AG04450 (cell line): ENCODE results near the gene TYW1. TPM values are rescaled to one million over a fixed set of nuclear protein-coding genes. Genes with fewer than 3 reads are reported as not detected.
A peak's percentile ranks its signal among the peaks of the same experiment; 100 is the strongest.
"Not testable (repeated sequence)": the region's sequence is repeated elsewhere in the genome, so short reads cannot be mapped to it uniquely, and the experiment has no call there.

ENCODE experiments used
- CTCF ChIA-PET: fragments of 300-600, 350-600 bp; formaldehyde crosslinking; extraction: SDS; loops from one replicate; lab custom pipeline; 2022; ENCODE audit warnings: antibody characterized with exemption, inconsistent platforms; lab: Charles Lee
- POLR2A ChIA-PET: fragments of 350-600 bp; formaldehyde crosslinking; extraction: SDS; loops from one replicate; lab custom pipeline; 2021; ENCODE audit warnings: antibody characterized with exemption, inconsistent platforms; lab: Yijun Ruan, JAX
- DNase-seq: peaks from one replicate; pipeline ENCODE4 v3.0.0-alpha.2; 2011; ENCODE audit warnings: low read depth, low spot score
- H3K27ac ChIP-seq: one replicate; pipeline ENCODE4 v1.5.1; 2012; ENCODE audit warnings: low read depth, low read length, control low read depth
- H3K27me3 ChIP-seq: one replicate; pipeline ENCODE4 v1.6.0; 2012; ENCODE audit warnings: low read length; ENCODE audit not compliant: control insufficient read depth, insufficient read depth
- H3K4me3 ChIP-seq: 2 replicates; pipeline ENCODE4 v1.5.1; 2011; ENCODE audit warnings: mild to moderate bottlenecking, low read depth, low read length, control low read depth
- H3K9me3 ChIP-seq: 2 replicates; pipeline ENCODE4 v1.5.1; 2012; ENCODE audit warnings: low read length; ENCODE audit not compliant: control insufficient read depth, insufficient read depth
- CTCF ChIP-seq: IDR thresholded peaks from 2 replicates; pipeline ENCODE4 v1.5.1; 2011; ENCODE audit warnings: low read depth, low read length, control low read depth, inconsistent platforms
- polyA plus RNA-seq: library from polyadenylated mRNA; depleted of rRNA; stranded (reverse); fragments of >200 nt; gene quantifications from 2 replicates; pipeline ENCODE4 v1.2.3, GENCODE V29; 2011

TYW1 gene
- polyA plus RNA-seq, 1 experiment: 19.5 TPM

GRCh38 chr7:66960192-66960591 is 36.4 kb upstream of the TYW1 start:
- no peaks in the 10 kb centered on the region for H3K27me3 ChIP-seq
- CTCF ChIA-PET: no interaction called here
- H3K27ac ChIP-seq: no peak overlapping the region
- POLR2A ChIA-PET: no interaction called here
- no peaks in the 10 kb centered on the region; the same call in 1 of the 2 replicates for H3K9me3 ChIP-seq
- TF ChIP-seq CTCF: no peak
- no peak overlapping the region for H3K4me3 ChIP-seq
- DNase-seq: no peak

GRCh38 chr7:66961096-66961495 is 35.5 kb upstream of the TYW1 start:
- DNase-seq: no peak
- H3K27me3 ChIP-seq: no peaks in the 10 kb centered on the region
- H3K9me3 ChIP-seq: no peaks in the 10 kb centered on the region; the same call in 1 of the 2 replicates
- CTCF ChIA-PET: no interaction called here
- POLR2A ChIA-PET: interaction anchor here (0.5 kb wide), 1 partner anchor 38 kb away, joined by 4 read pairs; no protein-coding TSS in a partner anchor
- H3K27ac ChIP-seq: no peak overlapping the region
- H3K4me3 ChIP-seq: no peak overlapping the region
- no peak for TF ChIP-seq CTCF

- Histone ChIP-seq H3K4me3 (no peak overlapping the region), H3K9me3 (no peaks in the 10 kb centered on the region; the same call in 1 of the 2 replicates), H3K27me3 (no peaks in the 10 kb centered on the region), H3K27ac (peak overlapping the region; percentile 21)
- no peak for TF ChIP-seq CTCF
- POLR2A ChIA-PET: interaction anchor here (0.9 kb wide), 1 partner anchor 10 kb away, joined by 12 read pairs; no protein-coding TSS in a partner anchor
- peak; percentile 21 for DNase-seq
- CTCF ChIA-PET: no interaction called here
Measured at GRCh38 chr7:66964411-66964810, 32.2 kb upstream of the TYW1 start.

GRCh38 chr7:66967029-66967428 is 29.6 kb upstream of the TYW1 start:
- Histone ChIP-seq H3K9me3 (no peaks in the 10 kb centered on the region; the same call in 1 of the 2 replicates), H3K27ac (no peak overlapping the region), H3K4me3 (no peak overlapping the region), H3K27me3 (no peaks in the 10 kb centered on the region)
- DNase-seq: no peak
- TF ChIP-seq CTCF: no peak
- ChIA-PET POLR2A (interaction anchor here (0.7 kb wide), 1 partner anchor 9 kb away, joined by 4 read pairs; no protein-coding TSS in a partner anchor), CTCF (no interaction called here)

- H3K27me3 ChIP-seq, DNase-seq, H3K4me3 ChIP-seq, H3K27ac ChIP-seq, H3K9me3 ChIP-seq, CTCF ChIA-PET: not testable (repeated sequence)
- POLR2A ChIA-PET: interaction anchor here (0.7 kb wide), 1 partner anchor 43 kb away, joined by 3 read pairs; no protein-coding TSS in a partner anchor
Measured at GRCh38 chr7:66969001-66969400, 27.6 kb upstream of the TYW1 start.

GRCh38 chr7:66970310-66970709 is 26.3 kb upstream of the TYW1 start:
- no peak for TF ChIP-seq CTCF
- Histone ChIP-seq H3K27ac (no peak overlapping the region), H3K4me3 (no peak overlapping the region), H3K27me3 (no peaks in the 10 kb centered on the region), H3K9me3 (no peaks in the 10 kb centered on the region; the same call in 1 of the 2 replicates)
- no peak for DNase-seq
- POLR2A ChIA-PET: no interaction called here
- CTCF ChIA-PET: no interaction called here
